Measurements from ENCODE around the gene FLRT2.

GRCh38 chr14:85508863-85509262 is 21.1 kb upstream of the FLRT2 start:
- TF ChIP-seq CTCF (IDR thresholded peaks at IDR 0.05; ENCODE audit: low read length), result no peak
- no peak for TF ChIP-seq EZH2 (IDR thresholded peaks at IDR 0.05; ENCODE audit: borderline replicate concordance, low read length)
